NCI-H2227 (cell line): ENCODE data around the gene ZNF428.

Source experiments
- DNase-seq: peaks from one replicate; lab custom pipeline; 2025; ENCODE audit not compliant: unreplicated experiment; lab: John Stamatoyannopoulos, UW

Gene ZNF428

GRCh38 chr19:43564800-43565199 is 54.6 kb downstream of the ZNF428 start:
- no peak for DNase-seq

- no peak for DNase-seq
Measured at GRCh38 chr19:43563816-43564457, 55.5 kb downstream of the ZNF428 start.

GRCh38 chr19:43562698-43563241 is 56.7 kb downstream of the ZNF428 start:
- DNase-seq, result peak; percentile 31

GRCh38 chr19:43562226-43562697 is 57.2 kb downstream of the ZNF428 start:
- DNase-seq, result no peak

GRCh38 chr19:43561139-43561970 is 58.1 kb downstream of the ZNF428 start:
- no peak for DNase-seq

GRCh38 chr19:43560687-43561086 is 58.7 kb downstream of the ZNF428 start:
- DNase-seq, result no peak
